NCI-H2196 treated with DMSO at 0.1 percent for 48 hours (cell line): ENCODE results near the gene TMEM238L.
"Not testable (repeated sequence)": the region's sequence is repeated elsewhere in the genome, so short reads cannot be mapped to it uniquely, and the experiment has no call there.

Experiments
- DNase-seq: peaks from one replicate; lab custom pipeline; 2025; ENCODE audit not compliant: unreplicated experiment; lab: John Stamatoyannopoulos, UW

The TMEM238L gene, protein sequence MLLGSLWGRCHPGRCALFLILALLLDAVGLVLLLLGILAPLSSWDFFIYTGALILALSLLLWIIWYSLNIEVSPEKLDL

DNA sequence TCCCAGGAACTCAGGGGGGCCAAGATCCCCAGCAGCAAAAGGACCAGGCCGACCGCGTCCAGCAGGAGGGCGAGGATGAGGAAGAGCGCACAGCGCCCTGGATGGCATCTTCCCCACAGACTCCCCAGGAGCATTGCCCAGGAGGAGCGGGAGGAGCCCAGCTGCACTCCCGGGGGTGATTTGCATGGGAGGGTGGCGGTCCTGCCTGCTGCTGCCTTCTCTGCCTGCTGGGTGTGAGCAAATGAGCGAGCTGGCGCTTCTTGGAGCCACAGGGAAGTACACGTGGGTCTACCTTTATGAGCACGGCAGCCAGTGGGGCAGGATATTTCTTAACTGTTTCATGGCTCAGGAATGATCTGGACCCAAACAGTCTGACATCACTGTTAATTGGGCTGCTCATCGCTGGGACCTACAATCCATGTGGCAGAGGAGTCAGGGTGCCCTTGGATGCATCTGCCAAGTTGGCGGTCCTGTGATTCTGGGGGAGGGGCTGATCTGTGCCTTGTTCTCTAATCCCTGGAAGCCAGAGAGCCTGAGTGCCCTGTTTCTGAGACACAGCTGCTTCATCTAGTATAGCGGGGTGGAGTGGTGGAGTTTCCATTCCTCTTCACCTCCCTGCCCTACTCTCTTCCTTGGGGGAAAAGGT, at the start of gene TMEM238L:
Gene TMEM238L (minus strand): TSS at position 270 of the 646 bp plus-strand sequence. CDS start 136 bp downstream, at position 134.
- no peak for DNase-seq

DNA sequence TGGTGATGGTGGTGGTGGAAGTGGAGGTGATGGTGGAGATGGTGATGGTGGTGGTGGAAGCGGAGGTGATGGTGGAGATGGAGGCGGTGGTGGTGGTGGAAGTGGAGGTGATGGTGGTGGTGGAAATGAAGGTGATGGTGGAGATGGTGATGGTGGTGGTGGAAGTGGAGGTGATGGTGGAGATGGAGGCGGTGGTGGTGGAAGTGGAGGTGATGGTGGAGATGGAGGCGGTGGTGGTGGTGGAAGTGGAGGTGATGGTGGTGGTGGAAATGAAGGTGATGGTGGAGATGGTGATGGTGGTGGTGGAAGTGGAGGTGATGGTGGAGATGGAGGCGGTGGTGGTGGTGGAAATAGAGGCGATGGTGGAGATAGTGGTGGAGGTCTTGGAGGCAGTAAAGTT, 42.7 kb upstream of the TMEM238L start:
- not testable (repeated sequence) for DNase-seq

DNA sequence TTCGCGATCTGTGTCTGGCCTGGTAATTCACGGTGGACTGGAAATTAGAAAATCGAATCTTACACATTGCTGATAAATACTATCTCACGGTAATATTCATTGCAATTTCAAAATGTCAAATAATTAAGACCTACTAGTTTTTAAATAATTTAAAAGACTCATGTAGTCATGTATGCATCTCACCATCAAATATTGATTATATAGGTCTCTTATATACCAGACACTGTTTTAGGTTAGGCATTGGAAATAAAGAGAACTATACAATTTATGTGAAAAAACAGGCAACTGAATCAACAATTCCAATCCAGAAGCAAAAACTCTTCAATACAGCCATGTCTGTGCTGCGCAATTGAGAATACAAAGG, 41.5 kb upstream of the TMEM238L start:
- no peak for DNase-seq

DNA sequence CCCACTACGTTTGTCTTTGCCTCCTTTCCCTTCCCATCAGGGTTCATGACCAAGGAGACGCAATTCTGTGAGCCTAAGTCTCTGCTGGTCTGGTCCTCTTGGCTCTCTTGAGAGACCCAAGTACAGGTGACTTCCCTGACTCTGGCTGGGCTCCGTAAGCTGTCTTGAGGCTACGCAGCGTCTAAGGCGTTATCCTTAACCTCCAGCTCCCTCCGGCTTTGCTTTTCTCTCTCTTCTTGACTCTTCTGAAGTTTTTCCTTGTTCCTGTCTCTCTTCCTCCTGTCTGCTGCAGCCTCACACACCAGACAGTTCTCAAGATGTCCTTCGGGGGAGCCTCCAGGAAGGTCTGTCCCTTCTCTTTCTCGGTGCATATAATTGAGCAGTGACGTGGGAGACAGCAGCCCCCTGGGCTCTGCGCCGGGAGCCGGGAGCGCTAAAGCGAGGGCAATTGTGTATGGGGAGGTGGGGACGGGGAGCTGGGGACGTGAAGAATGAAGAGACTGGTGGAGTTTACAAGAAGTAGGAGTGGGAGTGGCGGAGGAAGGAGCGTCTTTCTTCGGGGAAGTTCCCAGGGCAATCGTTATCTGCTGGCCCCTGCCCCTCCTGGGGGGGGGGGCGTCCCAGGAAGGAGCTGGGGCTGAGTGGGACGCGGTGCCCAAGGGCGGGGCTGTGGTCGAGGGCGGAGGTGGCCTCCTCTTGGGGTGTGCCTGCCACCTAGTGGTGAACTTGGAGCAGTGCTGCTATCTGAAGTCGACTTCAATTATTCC, 40.9 kb upstream of the TMEM238L start:
- DNase-seq: no peak

DNA sequence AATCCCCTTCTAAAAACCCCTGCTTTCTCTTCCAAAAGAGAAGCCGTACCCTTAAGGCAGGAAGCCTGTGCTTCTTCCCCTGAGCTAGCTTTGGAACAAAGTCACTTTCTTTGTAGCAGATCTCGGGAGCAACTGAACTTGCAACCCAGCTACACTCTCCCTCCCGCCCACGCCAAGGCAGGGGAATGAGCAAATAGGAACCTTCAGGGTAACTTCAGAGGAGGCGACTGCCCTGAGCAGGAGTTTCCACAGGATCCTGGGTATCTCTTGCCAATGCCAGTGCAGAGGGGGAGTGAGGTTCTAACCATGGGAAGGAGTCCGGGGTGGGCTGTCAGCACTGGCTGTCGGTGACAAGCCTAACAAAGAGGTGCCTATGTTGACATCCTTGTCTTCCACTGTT, 39.9 kb upstream of the TMEM238L start:
- DNase-seq: no peak

DNA sequence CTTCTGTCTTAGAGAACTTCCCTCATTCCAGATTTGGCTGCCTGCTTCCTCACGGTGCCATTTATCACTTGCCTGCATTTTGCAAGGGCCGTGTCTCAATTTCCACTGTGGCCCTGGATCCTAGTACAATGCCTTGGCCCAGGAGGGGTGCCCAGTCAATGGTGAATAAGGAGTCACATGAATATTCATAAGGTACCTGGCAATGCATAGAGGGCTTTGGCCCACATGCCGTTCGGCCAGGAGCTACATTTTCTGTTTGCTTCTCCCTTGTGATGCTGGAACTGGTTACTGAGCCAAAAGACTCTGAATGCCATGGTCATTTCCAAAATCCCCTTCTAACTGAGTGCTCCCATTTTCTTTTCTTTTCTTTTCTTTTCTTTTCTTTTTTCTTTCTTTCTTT, 38.8 kb upstream of the TMEM238L start:
- no peak for DNase-seq

DNA sequence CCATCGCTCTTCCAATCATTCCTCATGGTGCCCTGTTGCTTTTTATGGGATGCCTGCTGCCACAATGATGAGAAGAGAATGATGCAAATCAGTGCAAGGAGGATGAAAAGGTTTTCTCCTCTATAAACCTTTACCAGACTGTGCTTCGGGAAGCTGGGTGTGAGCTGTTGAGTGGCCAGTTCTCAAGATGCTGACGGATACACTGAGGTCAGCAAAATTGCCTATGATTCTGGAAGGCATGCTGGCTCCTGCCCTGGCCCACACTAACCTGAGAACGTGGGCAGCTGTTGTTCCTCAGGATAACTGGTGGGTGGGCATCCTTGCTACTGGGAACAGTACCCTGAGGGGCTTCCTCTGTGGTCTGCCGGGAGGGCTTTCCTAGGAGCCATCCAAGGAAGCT, 34.8 kb upstream of the TMEM238L start:
- no peak for DNase-seq

DNA sequence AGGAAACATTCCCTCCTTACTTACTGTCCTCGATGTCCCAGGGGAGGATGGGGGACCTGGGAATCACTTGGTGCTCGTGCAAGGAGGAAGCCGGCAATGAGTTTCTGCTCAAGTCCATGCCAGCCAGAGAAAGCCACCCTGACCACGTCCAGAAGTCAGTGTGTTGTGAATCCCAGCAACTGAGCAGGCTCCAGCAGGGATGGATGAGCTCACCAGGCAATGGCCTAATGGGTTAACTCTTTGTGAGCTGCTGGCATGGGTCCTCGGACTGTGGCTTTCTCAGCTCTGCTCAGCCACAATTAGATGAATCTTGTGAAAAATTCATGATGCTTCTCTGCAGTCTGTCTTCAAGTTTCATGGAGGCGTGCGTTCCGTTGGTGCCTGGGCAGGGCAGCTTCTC, 34.0 kb upstream of the TMEM238L start, which contains the start of gene PIRT:
Gene PIRT (minus strand): TSS at position 167 of the 400 bp plus-strand sequence. CDS start 12,442 bp downstream, outside the sequence.
- no peak for DNase-seq

DNA sequence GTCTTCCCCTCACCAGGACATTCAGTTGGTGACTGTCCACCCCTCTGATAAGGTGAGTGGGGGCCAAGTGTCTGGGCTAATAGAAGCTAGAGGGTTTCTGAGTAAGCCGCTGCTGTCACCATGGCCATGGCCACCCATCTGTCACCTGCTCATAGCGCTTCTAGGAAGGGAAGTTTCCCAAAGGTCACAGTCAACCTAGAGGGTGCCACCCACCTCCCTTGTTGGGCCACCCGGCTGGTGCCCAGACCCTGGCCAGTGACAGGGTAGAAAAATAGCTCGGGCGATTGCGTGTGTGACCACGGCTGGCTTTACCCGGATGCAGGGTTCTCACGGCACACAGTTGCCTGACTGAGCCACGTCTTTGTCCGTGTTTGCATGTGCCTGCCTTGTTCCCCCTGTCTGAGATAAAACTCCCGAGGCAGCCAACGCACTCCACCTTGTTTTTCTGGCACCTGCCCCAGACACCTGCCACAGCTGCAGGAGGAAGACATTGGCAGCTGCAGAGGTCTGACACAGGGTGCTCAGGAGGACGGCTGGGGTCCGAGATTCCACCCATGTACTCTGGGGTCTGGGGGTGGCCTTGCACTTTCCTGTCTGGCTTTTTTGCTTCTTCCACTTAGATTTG, 33.2 kb upstream of the TMEM238L start:
- DNase-seq: no peak

DNA sequence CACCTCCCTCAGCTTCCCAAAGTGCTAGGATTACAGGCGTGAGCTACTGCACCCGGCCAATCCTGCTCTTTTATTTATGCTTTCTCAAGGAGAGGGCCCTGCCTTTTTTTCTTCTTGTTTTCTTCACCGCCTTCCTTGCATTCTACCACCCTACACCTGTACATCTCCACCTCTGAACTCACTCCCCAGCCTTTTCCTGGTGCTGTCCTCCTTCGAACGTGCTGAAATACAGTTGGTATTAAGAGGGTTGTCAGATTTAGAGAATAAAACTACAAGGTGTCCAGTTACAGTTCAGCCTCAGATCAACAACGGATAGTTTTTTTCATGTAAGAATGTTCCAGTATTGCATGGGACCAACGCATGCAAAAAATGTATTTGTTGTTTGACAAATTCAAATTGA, 32.2 kb upstream of the TMEM238L start:
- no peak for DNase-seq

DNA sequence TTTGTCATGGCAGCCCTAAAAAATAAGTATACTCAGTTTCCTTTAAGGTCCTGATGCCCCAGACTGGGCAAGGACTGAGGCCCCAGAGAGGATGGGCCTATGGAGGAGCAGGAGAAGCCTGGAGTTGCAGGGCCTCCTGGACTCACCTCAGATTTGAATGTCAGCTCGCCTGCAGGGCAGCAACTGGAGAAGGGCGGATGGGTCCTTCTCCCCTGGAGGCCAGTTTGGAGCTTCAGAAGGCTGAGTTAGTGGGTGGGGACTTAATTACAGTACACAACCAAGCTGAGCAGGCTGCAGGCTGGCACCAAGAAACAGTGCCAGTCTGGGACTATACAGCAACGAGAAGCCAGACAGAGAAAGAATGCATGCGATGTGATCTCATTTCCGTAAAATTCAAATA, 27.8 kb upstream of the TMEM238L start:
- DNase-seq: no peak

DNA sequence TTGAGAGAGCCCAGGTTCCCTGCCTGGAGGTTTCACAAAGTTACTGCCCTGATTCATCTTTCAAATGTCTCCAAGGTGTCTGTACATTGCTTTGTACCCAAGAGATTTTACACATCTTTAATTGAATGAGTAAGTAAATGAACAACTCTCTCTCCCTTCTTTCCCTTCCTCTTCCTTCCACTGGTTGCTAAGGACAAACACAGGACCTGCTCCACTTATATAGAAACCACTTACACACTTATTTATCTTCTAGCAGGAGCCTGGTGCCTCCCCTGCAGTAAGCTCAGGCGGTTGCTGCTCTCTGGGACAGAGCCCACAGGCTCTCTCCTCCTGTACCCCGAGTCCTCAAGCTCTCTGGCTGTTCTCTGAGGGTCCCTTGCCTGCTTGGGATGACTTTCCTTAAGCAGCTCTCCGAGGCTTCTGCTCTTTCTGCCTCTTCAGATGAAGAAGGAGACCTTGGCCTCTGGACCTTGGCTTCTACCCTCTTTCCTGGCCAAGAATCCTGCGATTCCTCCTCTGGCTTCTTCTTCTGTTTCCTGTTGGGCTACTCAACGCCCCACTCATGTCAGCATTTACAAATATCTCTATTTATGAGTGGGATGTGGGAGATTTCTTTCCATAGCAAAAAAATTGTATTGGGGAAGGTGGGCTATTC, 24.1 kb upstream of the TMEM238L start:
- no peak for DNase-seq

DNA sequence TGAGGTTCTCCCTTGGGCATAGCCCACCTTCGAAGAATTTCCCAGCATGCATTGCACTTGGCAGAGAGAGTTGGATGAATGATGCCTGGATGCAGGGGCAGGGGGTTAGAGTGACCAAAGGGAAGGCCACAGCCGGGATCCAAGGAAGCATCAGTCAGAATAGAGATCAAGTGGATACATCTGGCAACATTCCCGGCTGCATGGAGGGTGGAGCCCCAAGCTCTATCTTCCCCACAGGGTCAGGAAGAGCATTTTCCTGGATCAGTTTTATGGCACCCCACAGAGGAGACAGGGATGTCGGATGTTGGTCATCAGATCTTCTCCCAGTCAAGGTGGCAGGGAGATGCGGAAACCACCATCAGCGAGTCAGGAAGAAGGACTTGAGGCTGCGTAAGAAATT, 21.0 kb upstream of the TMEM238L start:
- DNase-seq: no peak

DNA sequence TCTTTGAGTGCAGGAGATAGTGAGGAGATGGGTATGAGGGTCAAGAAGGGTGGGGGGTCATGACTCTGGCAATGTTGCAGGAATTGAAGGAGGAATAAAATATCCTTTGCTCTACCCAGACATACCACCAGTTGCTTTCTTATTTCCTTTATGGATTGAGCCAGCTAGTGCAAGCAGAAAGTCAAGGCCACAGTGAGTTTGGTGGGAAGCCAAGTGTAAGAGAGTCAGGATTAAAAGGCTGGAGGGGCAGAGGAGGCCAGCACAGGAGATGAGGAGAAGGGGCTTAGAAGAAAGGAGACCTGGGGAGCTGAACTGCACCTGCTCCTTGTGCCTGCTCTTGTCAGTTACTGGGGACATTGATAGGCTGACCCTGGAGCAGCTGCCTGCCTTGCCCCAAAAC, 17.9 kb upstream of the TMEM238L start:
- DNase-seq: no peak

DNA sequence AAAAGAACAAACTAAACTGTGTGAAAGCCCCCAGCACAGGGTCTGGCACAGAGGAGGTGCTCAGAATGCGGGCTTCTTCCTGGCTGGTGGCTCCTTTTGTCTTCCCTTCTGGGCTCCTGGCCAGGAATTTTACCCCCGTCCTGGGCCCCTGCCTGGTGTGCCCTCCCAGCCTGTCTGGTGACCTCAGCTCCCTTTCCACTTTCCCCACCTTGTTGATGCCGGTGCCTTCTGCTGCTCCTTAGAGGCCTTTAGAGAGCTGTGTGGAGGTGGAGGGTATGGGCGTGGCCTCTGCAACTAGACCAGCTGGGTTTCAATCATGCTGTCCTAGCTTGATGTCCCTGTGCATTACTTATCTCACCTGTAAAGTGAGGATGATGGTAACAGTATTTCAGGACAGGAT, 17.2 kb upstream of the TMEM238L start:
- no peak for DNase-seq

DNA sequence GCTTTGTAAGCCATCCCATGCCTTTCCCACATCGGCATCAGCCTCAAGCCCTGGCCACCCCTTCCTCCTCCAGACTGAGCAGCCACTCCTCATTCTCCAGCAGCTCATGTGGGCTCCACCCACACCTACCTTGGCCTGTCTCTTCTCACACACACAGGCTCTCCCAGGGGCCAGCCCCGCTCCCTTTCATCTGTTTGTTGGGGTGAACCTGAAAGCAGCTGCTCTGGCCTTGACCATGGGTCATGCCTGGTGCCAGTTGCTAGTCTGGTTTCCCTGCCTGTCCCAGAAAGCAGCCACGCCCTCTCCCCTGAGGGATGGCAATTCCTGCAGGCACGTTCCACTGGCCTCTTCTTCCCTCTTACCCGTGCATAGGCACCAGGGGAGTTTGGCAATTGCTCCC, 11.4 kb upstream of the TMEM238L start:
- no peak for DNase-seq

DNA sequence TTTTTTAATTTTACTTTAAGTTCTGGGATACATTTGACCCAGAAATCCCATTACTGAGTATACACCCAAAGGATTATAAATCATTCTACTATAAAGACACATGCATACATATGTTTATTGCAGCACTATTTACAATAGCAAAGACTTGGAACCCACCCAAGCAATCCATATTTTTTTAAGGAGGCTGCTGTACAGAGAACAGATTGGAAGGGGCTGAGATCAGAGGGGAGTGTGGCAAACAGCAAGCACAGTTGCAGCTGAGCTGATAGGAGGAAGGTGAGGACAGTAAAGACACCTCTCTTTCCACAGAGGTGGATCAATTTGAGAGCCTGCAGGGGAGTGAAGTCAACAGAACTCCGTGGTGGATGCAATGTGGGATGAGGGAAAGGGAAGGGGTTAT, 10.2 kb upstream of the TMEM238L start:
- no peak for DNase-seq

DNA sequence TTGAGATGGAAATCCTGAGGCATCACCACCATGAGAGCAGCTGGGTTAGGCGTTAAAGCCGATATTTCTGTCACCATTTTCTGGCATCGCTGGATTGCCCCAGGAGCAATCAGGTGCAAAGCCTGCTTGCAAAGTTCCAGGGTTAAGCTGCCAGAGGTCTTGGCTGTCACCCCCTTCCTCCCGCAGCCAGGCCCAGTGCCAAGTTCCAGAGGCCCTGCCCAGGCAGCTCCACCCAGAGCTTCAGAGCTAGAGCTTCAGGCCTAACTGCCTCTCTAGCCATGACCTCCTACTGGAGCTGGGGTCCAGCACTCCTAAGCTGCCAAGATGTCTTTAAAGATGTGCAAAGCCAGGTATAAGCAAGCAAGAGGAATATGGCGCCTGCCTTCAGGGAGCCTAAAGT, 8.8 kb upstream of the TMEM238L start:
- DNase-seq: no peak

DNA sequence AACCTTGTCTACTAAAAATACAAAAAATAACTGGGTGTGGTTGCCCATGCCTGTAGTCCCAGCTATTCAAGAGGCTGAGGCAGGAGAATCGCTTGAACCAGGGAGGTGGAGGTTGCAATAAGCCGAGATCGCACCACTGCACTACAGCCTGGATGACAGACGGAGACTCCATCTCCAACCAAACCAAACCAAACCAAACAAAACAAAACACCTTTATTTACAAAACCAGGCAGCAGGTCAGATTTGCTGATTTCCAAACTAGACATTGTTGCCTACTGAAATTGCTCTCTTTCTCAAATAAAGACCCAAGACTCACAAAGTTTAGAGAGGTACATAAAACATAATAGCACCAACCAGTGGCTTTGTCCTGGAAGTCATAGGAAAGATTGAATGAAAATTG, 5.7 kb upstream of the TMEM238L start:
- no peak for DNase-seq

DNA sequence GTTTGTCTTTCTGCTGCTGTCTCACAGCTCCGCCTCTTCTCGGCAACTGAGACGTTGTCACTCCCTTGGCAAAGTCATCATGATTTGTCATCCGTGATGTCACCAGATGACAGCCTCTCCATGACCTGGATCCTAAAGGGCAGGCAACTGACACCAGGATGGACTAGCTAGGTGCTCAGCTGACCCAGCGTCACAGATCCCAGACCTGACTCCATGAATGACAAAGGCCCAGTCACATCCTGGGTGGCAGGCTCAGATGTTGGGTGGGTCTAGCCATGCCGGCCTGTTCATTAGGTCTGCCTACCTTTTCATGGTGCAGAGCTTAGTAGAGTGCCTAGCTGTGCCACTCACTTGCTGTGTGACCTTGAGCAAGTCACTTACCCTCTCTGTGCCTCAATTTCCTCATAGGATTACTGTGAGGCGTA, 3.8 kb upstream of the TMEM238L start:
- DNase-seq: no peak

DNA sequence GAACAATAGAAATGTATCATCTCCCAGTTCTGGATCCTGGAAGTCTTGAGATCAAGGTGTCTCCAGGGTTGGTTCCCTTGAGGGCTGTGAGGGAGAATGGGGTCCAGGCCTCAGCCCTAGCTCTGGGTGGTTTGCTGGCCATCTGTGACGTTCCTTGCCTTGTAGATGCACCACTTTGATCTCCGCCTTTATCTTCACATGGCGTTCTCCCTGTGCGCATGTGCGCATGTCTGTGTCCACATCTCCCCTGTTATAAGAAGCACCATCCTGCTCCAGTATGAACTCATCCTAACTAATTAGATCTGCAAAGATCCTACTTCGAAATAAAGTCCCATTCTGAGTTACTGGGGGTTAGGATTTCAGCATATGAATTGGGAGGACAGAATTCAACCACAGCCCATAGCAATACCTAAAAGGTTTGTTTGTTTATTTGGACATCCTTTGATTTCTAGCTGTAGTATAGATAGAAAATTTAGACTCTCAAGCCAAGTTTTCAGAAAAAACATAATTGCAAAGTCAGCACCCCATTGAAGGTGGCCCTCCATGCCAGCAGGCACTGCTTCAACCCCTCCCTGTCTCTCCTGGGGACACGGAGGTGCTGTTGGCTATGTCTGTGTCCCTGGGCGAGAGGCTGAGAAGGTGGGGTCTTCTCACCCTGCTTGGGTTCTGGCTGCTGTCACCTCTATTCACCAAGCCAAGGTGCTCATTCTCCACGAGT, 2.8 kb upstream of the TMEM238L start:
- no peak for DNase-seq
